H1 (cell line): ENCODE results near the gene COL6A3. TPM values are rescaled to one million over a fixed set of nuclear protein-coding genes. Genes with fewer than 3 reads are reported as not detected.

ENCODE experiments used
- CTCF ChIA-PET: fragments of 300-600 bp; sonication (Branson Sonifier 250); formaldehyde crosslinking; loops from one replicate; lab custom pipeline; 2021; ENCODE audit not compliant: partially characterized antibody; lab: Charles Lee
- POLR2A ChIA-PET: fragments of 300-600 bp; sonication (Branson Sonifier 250); formaldehyde crosslinking; loops from one replicate; lab custom pipeline; 2021; ENCODE audit warnings: inconsistent platforms; ENCODE audit not compliant: partially characterized antibody; lab: Charles Lee
- DNase-seq, 2 experiments: peaks; one replicate each; pipeline versions ENCODE4 v3.0.0 to v3.0.0-alpha.2; 2010 to 2022; ENCODE audit warnings: low spot score in 2 of 2, low read depth in 1 of 2, mixed read lengths in 1 of 2
- FAIRE-seq: peaks from 2 replicates; lab custom pipeline; 2011; peaks lifted over from hg19 to GRCh38; lab: Jason Lieb, UNC
- H2AFZ ChIP-seq: 2 replicates; pipeline ENCODE4 v1.8.1; 2012; ENCODE audit warnings: low read length, inconsistent platforms
- H2AK5ac ChIP-seq: 2 replicates; pipeline ENCODE4 v1.6.1; 2013; ENCODE audit warnings: low read depth, low read length
- H2BK120ac ChIP-seq: replicated peaks from 2 replicates; pipeline ENCODE3; 2013; ENCODE audit warnings: low read depth, low read length, inconsistent platforms
- H2BK12ac ChIP-seq: 2 replicates; pipeline ENCODE4 v1.6.1; 2013; ENCODE audit warnings: low read depth, low read length
- H2BK15ac ChIP-seq: 2 replicates; pipeline ENCODE4 v1.6.1; 2013; ENCODE audit warnings: low read length
- H2BK20ac ChIP-seq: 2 replicates; pipeline ENCODE4 v1.6.1; 2013; ENCODE audit warnings: low read length
- H2BK5ac ChIP-seq: 2 replicates; pipeline ENCODE4 v1.6.1; 2013; ENCODE audit warnings: low read depth, low read length
- H3K14ac ChIP-seq: 2 replicates; pipeline ENCODE4 v1.6.1; 2013; ENCODE audit warnings: inconsistent platforms; ENCODE audit not compliant: insufficient read length
- H3K18ac ChIP-seq: 2 replicates; pipeline ENCODE4 v1.6.1; 2013; ENCODE audit warnings: low read length; ENCODE audit errors: extremely low read depth
- H3K23ac ChIP-seq: 2 replicates; pipeline ENCODE4 v1.6.1; 2013; ENCODE audit warnings: inconsistent platforms; ENCODE audit not compliant: insufficient read length
- H3K23me2 ChIP-seq: 2 replicates; pipeline ENCODE4 v1.6.1; 2013; ENCODE audit warnings: low read depth, low read length
- H3K27ac ChIP-seq: 2 replicates; pipeline ENCODE4 v1.6.1; 2011; ENCODE audit warnings: low read depth, low read length, inconsistent platforms
- H3K27me3 ChIP-seq, 4 experiments: replicated peaks in 1 of 4; 1 replicate in 1 of 4; 2 replicates in 3 of 4; pipeline versions ENCODE4 v1.6.1 to v1.8.1; 2011 to 2013; ENCODE audit warnings: low read length in 3 of 4, mild to moderate bottlenecking in 3 of 4, inconsistent platforms in 2 of 4, mixed read lengths in 2 of 4, moderate library complexity in 1 of 4; ENCODE audit not compliant: control insufficient read depth in 3 of 4, insufficient read depth in 3 of 4; ENCODE audit errors: extremely low read depth in 1 of 4
- H3K36me3 ChIP-seq, 4 experiments: 2 replicates each; pipeline versions ENCODE4 v1.6.1 to v1.8.1; 2011 to 2013; ENCODE audit warnings: mild to moderate bottlenecking in 4 of 4, low read length in 3 of 4, moderate library complexity in 2 of 4, control low read depth in 1 of 4, inconsistent platforms in 1 of 4; ENCODE audit not compliant: insufficient read depth in 4 of 4, control insufficient read depth in 2 of 4
- H3K4ac ChIP-seq: replicated peaks from 2 replicates; pipeline ENCODE3; 2013; ENCODE audit warnings: low read length, low read depth, mixed read lengths, inconsistent platforms; ENCODE audit not compliant: insufficient read length
- H3K4me1 ChIP-seq, 4 experiments: replicated peaks in 1 of 4; 1 replicate in 1 of 4; 2 replicates in 3 of 4; pipeline versions ENCODE4 v1.6.1 to v1.8.1; 2011 to 2013; ENCODE audit warnings: low read length in 3 of 4, inconsistent platforms in 2 of 4, mixed read lengths in 1 of 4; ENCODE audit not compliant: insufficient read depth in 4 of 4, control insufficient read depth in 3 of 4
- H3K4me2 ChIP-seq, 2 experiments: 2 replicates each; pipeline versions ENCODE4 v1.6.1 to v1.8.1; 2011 to 2013; ENCODE audit warnings: low read depth in 2 of 2, low read length in 2 of 2, control low read depth in 1 of 2, inconsistent platforms in 1 of 2, mild to moderate bottlenecking in 1 of 2; ENCODE audit not compliant: insufficient read depth in 1 of 2
- H3K4me3 ChIP-seq, 4 experiments: fragments of 200-600, 300-600 bp in 1 of 4; sonication (generic), shearing (Covaris generic), sonication (Bioruptor Twin) in 1 of 4; 2 replicates each; pipeline versions ENCODE4 v1.5.1 to v1.8.1; 2011 to 2016; ENCODE audit warnings: low read length in 4 of 4, low read depth in 3 of 4, control low read depth in 2 of 4, inconsistent platforms in 2 of 4, mild to moderate bottlenecking in 2 of 4, mixed read lengths in 1 of 4, moderate library complexity in 1 of 4; ENCODE audit not compliant: insufficient read depth in 2 of 4; ENCODE audit errors: extremely low read depth in 1 of 4
- H3K56ac ChIP-seq: replicated peaks from 2 replicates; pipeline ENCODE3; 2013; ENCODE audit warnings: low read depth, mild to moderate bottlenecking, mixed read lengths, low read length, inconsistent platforms; ENCODE audit not compliant: insufficient read length
- H3K79me1 ChIP-seq: 2 replicates; pipeline ENCODE4 v1.6.1; 2013; ENCODE audit warnings: low read depth, low read length, control low read depth
- H3K79me2 ChIP-seq, 2 experiments: 2 replicates each; pipeline versions ENCODE4 v1.6.1 to v1.8.1; 2012 to 2013; ENCODE audit warnings: low read length in 2 of 2, mild to moderate bottlenecking in 2 of 2, inconsistent platforms in 1 of 2; ENCODE audit not compliant: insufficient read depth in 2 of 2, control insufficient read depth in 1 of 2
- H3K9ac ChIP-seq, 4 experiments: replicated peaks in 1 of 4; 1 replicate in 1 of 4; 2 replicates in 3 of 4; pipeline versions ENCODE4 v1.6.1 to v1.8.1; 2011 to 2013; ENCODE audit warnings: low read depth in 3 of 4, low read length in 3 of 4, control low read depth in 2 of 4, mild to moderate bottlenecking in 2 of 4, moderate library complexity in 2 of 4, inconsistent platforms in 1 of 4; ENCODE audit errors: extremely low read depth in 1 of 4
- H3K9me3 ChIP-seq, 2 experiments: 2 replicates each; pipeline versions ENCODE4 v1.6.1 to v1.8.1; 2012 to 2013; ENCODE audit warnings: mild to moderate bottlenecking in 2 of 2, moderate library complexity in 2 of 2, control low read depth in 1 of 2, inconsistent platforms in 1 of 2, low read depth in 1 of 2, low read length in 1 of 2, mixed read lengths in 1 of 2; ENCODE audit not compliant: insufficient read depth in 2 of 2
- H4K20me1 ChIP-seq, 2 experiments: replicated peaks in 1 of 2; 2 replicates each; pipeline versions ENCODE3 to v1.8.1; 2011 to 2013; ENCODE audit warnings: inconsistent platforms in 2 of 2, low read length in 2 of 2, mild to moderate bottlenecking in 1 of 2; ENCODE audit not compliant: insufficient read depth in 2 of 2, control insufficient read depth in 1 of 2
- H4K5ac ChIP-seq: 2 replicates; pipeline ENCODE4 v1.6.1; 2013; ENCODE audit warnings: low read length, low read depth, mixed read lengths, inconsistent platforms; ENCODE audit not compliant: insufficient read length
- H4K8ac ChIP-seq: 2 replicates; pipeline ENCODE4 v1.8.0; 2013; ENCODE audit warnings: mild to moderate bottlenecking, moderate library complexity, low read length, inconsistent platforms; ENCODE audit not compliant: insufficient read depth; ENCODE audit errors: extremely low read depth
- H4K91ac ChIP-seq: replicated peaks from 2 replicates; pipeline ENCODE3; 2013; ENCODE audit warnings: low read length, mixed read lengths, inconsistent platforms; ENCODE audit not compliant: insufficient read length
- CBX5 ChIP-seq: fragments of 300-800, 300-1000 bp; sonication (generic); IDR thresholded peaks from 2 replicates; pipeline ENCODE4 v1.7.1; 2016; ENCODE audit warnings: antibody characterized with exemption, low read length, low read depth
- CHD2 ChIP-seq: IDR thresholded peaks from 2 replicates; pipeline ENCODE4 v1.6.1; 2012; ENCODE audit warnings: low read length, improper control_type of control experiment
- EGR1 ChIP-seq: IDR thresholded peaks from 2 replicates; pipeline ENCODE4 v1.6.1; 2011; ENCODE audit warnings: low read depth, low read length, borderline replicate concordance
- HDAC6 ChIP-seq: IDR thresholded peaks from one replicate; pipeline ENCODE4 v1.7.1; 2012; ENCODE audit warnings: low read depth, mild to moderate bottlenecking, inconsistent platforms, low read length, moderate library complexity
- KDM1A ChIP-seq: fragments of 200-600, 300-600 bp; sonication (generic); IDR thresholded peaks from 2 replicates; pipeline ENCODE4 v1.7.1; 2016; ENCODE audit warnings: mild to moderate bottlenecking, low read length, borderline replicate concordance
- MAFK ChIP-seq: IDR thresholded peaks from 2 replicates; pipeline ENCODE4 v1.6.1; 2012; ENCODE audit warnings: low read depth, mild to moderate bottlenecking, improper control_type of control experiment, low read length
- NANOG ChIP-seq: IDR thresholded peaks from 2 replicates; pipeline ENCODE4 v1.6.1; 2011; ENCODE audit warnings: low read length, low read depth, mild to moderate bottlenecking, inconsistent platforms; ENCODE audit not compliant: insufficient read depth, poor library complexity, severe bottlenecking
- RBBP5 ChIP-seq: IDR thresholded peaks from 2 replicates; pipeline ENCODE4 v1.7.1; 2012; ENCODE audit warnings: low read depth, mild to moderate bottlenecking, inconsistent platforms, low read length, moderate library complexity, borderline replicate concordance
- RXRA ChIP-seq: IDR thresholded peaks from 2 replicates; pipeline ENCODE4 v1.6.1; 2011; ENCODE audit warnings: low read depth, mild to moderate bottlenecking, low read length, moderate library complexity; ENCODE audit not compliant: insufficient read depth
- SRF ChIP-seq: IDR thresholded peaks from 2 replicates; pipeline ENCODE4 v1.6.1; 2011; ENCODE audit warnings: mild to moderate bottlenecking, low read depth, low read length, moderate library complexity
- TAF1 ChIP-seq: IDR thresholded peaks from 2 replicates; pipeline ENCODE4 v1.6.1; 2011; ENCODE audit warnings: mild to moderate bottlenecking, low read depth, low read length
- TCF12 ChIP-seq: IDR thresholded peaks from 2 replicates; pipeline ENCODE4 v1.6.1; 2011; ENCODE audit warnings: low read depth, mild to moderate bottlenecking, low read length
- TEAD4 ChIP-seq: IDR thresholded peaks from 2 replicates; pipeline ENCODE4 v1.6.1; 2012; ENCODE audit warnings: low read depth, low read length, inconsistent platforms, mixed read lengths
- WGBS, 2 experiments: shearing (Covaris generic) in 1 of 2; methylation state at CpG; one replicate each; pipeline versions ENCODE4 v1.1.6 to v1.1.7; 2013 to 2015; ENCODE audit warnings: low lambda C conversion rate in 2 of 2, mixed read lengths in 2 of 2, inconsistent platforms in 1 of 2, low coverage in 1 of 2, missing lambda C conversion rate in 1 of 2; ENCODE audit not compliant: insufficient replicate concordance in 2 of 2, insufficient coverage in 1 of 2, insufficient read length in 1 of 2; ENCODE audit errors: extremely low coverage in 1 of 2, missing lambda C conversion rate in 1 of 2; 5-methylcytosine and 5-hydroxymethylcytosine counted together
- polyA plus RNA-seq, 7 experiments: library from polyadenylated mRNA; depleted of rRNA in 3 of 7; stranded (reverse) in 5 of 7; unstranded in 2 of 7; fragments of >200 nt in 5 of 7; fragments of 200-250 nt in 2 of 7; gene quantifications; 1 replicate in 5 of 7; 2 replicates in 1 of 7; 4 replicates in 1 of 7; pipeline versions ENCODE4 v1.2.1 to v1.2.3, GENCODE V29; 2011 to 2013; ENCODE audit warnings: missing spikeins in 2 of 7, mixed read lengths in 2 of 7
- total RNA-seq: library from RNA; stranded (reverse); fragmentation: NEBNext Ultra II Directional; extraction: Animal tissue kit (Norgen Biotek cat#: 25700); gene quantifications from 2 replicates; pipeline ENCODE4 v1.2.1, GENCODE V29; 2021

Gene COL6A3
- total and polyA plus RNA-seq, 2 of the 8 experiments (the other 6 are each of a cell fraction or from before 2014, with no cell fraction given), result 1.2 to 3.4 TPM

DNA sequence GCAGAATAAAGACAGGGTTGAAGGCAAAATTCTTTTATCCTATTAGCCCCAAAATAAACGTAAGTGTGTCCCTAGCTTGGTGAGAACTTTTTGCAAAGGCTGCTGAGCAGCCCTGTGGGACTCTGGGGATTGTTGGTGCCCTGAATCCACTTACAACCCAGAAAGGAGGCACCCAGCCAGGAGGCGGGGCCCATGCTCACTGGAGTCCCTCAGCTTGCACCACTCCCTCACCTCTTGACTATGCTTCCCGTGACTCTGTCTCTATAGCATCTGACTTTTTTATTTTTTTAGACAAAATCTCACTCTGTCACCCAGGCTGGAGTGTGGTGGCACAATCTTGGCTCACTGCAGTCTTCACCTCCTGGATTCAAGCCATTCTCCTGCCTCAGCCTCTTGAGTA lies 15.8 kb upstream of the COL6A3 start:
- WGBS, 2 experiments, result 81% methylated on average over 3 of the region's 3 CpGs; no CpG with 5 or more reads in 1 of the 2 experiments
- H3K9me3 ChIP-seq, result no peaks in the 10 kb centered on the region
- H4K91ac ChIP-seq, result no peak overlapping the region
- FAIRE-seq (no peak), DNase-seq (no peak)
- no peak overlapping the region for H2BK5ac ChIP-seq
- H3K79me2 ChIP-seq, result no peaks in the 10 kb centered on the region
- H3K9ac ChIP-seq, result no peak overlapping the region
- no peak overlapping the region for H3K4me2 ChIP-seq
- H2BK120ac ChIP-seq, result no peak overlapping the region
- H3K14ac ChIP-seq, result no peak overlapping the region
- no peak overlapping the region for H2AK5ac ChIP-seq
- no peak overlapping the region for H4K5ac ChIP-seq
- no peaks in the 10 kb centered on the region for H4K20me1 ChIP-seq
- no peak overlapping the region for H3K4me3 ChIP-seq
- H3K23ac ChIP-seq, result no peak overlapping the region
- H2AFZ ChIP-seq, result no peak overlapping the region
- POLR2A ChIA-PET, result interaction anchor here (1.4 kb wide), 1 partner anchor 8 kb away, joined by 5 read pairs; no protein-coding TSS in a partner anchor
- no peak overlapping the region for H2BK20ac ChIP-seq
- CTCF ChIA-PET, result interaction anchor here (1.1 to 11.7 kb wide), 4 partner anchors 12 to 269 kb away, joined by 3 to 102 read pairs (median 6); partner anchors contain the start of gene COL6A3
- H3K79me1 ChIP-seq, result no peaks in the 10 kb centered on the region
- no peaks in the 10 kb centered on the region; a peak in 1 of 7 replicates for H3K27me3 ChIP-seq
- no peaks in the 10 kb centered on the region; a peak in 1 of 7 replicates for H3K4me1 ChIP-seq
- H3K18ac ChIP-seq, result no peak overlapping the region
- no peak overlapping the region for H3K4ac ChIP-seq
- no peaks in the 10 kb centered on the region for H3K36me3 ChIP-seq
- H2BK15ac ChIP-seq, result no peak overlapping the region
- H3K23me2 ChIP-seq, result no peaks in the 10 kb centered on the region
- no peak overlapping the region for H3K56ac ChIP-seq
- H2BK12ac ChIP-seq, result no peak overlapping the region
- H3K27ac ChIP-seq, result no peak overlapping the region
- H4K8ac ChIP-seq, result no peak overlapping the region
- TF ChIP-seq CBX5 (no peak), MAFK (no peak), TCF12 (no peak), CHD2 (no peak), RXRA (no peak), TEAD4 (no peak), EGR1 (no peak), NANOG (no peak), SRF (no peak), HDAC6 (no peak), KDM1A (no peak), TAF1 (no peak), RBBP5 (no peak)
